NCI-H128 (cell line): ENCODE measurements around the gene PTBP3.
"Not testable (repeated sequence)": the region's sequence is repeated elsewhere in the genome, so short reads cannot be mapped to it uniquely, and the experiment has no call there.

Experiments
- DNase-seq: peaks from one replicate; lab custom pipeline; 2025; ENCODE audit not compliant: unreplicated experiment; lab: John Stamatoyannopoulos, UW

PTBP3 gene

GRCh38 chr9:112218908-112219307 lies 114.5 kb downstream of the PTBP3 start:
- DNase-seq, result no peak

- no peak for DNase-seq
Measured at GRCh38 chr9:112212926-112213325, 120.5 kb downstream of the PTBP3 start.

- no peak for DNase-seq
Measured at GRCh38 chr9:112207451-112207850, 126.0 kb downstream of the PTBP3 start.

GRCh38 chr9:112203536-112203935 lies 129.9 kb downstream of the PTBP3 start:
- no peak for DNase-seq

- DNase-seq, result no peak
Measured at GRCh38 chr9:112200711-112201110, 132.7 kb downstream of the PTBP3 start.

- DNase-seq, result no peak
Measured at GRCh38 chr9:112198646-112199045, 134.8 kb downstream of the PTBP3 start.

- no peak for DNase-seq
Measured at GRCh38 chr9:112194969-112195431, 138.4 kb downstream of the PTBP3 start.

GRCh38 chr9:112193572-112194288 lies 139.7 kb downstream of the PTBP3 start:
- DNase-seq, result no peak

GRCh38 chr9:112190320-112190719 lies 143.1 kb downstream of the PTBP3 start:
- DNase-seq, result not testable (repeated sequence)

GRCh38 chr9:112188884-112189283 lies 144.5 kb downstream of the PTBP3 start:
- no peak for DNase-seq

GRCh38 chr9:112187404-112187803 lies 146.0 kb downstream of the PTBP3 start:
- DNase-seq, result no peak

- no peak for DNase-seq
Measured at GRCh38 chr9:112186695-112187094, 146.7 kb downstream of the PTBP3 start.

GRCh38 chr9:112184946-112185345 lies 148.5 kb downstream of the PTBP3 start:
- no peak for DNase-seq

- DNase-seq, result no peak
Measured at GRCh38 chr9:112184221-112184620, 149.2 kb downstream of the PTBP3 start.

- no peak for DNase-seq
Measured at GRCh38 chr9:112180387-112180881, 153.0 kb downstream of the PTBP3 start.

GRCh38 chr9:112179816-112180215 lies 153.6 kb downstream of the PTBP3 start:
- no peak for DNase-seq

- DNase-seq, result no peak
Measured at GRCh38 chr9:112176524-112176923, 156.9 kb downstream of the PTBP3 start.

GRCh38 chr9:112175796-112176315 lies 157.6 kb downstream of the PTBP3 start:
- no peak for DNase-seq

GRCh38 chr9:112174965-112175795 lies 158.2 kb downstream of the PTBP3 start, which contains the start of gene SUSD1:
SUSD1 (minus strand) TSS chr9:112175297; CDS start chr9:112175235, 62 bp downstream.
- DNase-seq, result no peak

GRCh38 chr9:112174222-112174964 lies 159.0 kb downstream of the PTBP3 start:
- no peak for DNase-seq
